ENCODE results near the gene DIP2B. TPM values are rescaled to one million over a fixed set of nuclear protein-coding genes. Genes with fewer than 3 reads are reported as not detected.

The DIP2B gene
- total RNA-seq, 1 donor from 2014 or later: 16.5 TPM

DNA sequence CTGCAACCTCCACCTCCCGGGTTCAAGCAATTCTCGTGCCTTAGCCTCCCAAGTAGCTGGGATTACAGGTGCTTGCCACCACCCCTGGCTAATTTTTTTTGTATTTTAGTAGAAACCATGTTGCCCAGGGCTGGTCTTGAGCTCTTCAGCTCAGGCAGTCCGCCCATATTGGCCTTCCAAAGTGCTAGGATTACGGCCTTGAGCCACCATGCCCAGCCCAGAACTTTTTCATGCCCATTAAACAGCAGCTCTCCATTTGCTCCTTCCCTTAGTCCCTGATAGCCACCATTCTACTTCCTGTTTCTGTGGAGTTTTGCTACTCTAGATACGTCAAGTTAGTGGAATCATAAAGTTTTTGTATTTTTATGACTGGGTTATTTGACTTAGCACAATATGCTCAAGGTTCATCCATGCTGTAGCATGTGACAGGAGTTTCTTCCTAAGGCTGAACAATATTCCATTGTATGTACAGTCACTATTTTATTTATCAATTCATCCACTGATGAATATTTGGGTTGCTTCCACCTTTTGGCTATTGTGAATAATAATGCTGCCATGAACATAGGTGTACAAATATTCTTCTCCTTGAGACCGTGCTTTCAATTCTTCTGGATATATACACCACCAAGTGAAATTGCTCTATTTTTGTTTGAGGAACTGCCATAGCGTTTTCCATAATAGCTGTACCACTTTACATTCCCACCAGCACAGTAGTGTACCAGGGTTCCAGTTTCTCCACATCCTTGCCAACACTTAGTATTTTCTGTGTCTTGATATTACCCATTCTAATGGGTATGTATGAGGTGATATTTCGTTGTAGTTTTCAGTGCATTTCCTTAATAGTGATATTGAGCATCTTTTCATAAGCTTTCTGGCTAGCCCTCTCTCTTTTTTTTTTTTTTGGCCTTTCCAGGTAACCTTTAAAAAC lies 274.1 kb downstream of the DIP2B start:
- no peak for DNase-seq (ENCODE audit: low spot score)
- intact Hi-C loops (cut with DNase I): no loop called here

DNA sequence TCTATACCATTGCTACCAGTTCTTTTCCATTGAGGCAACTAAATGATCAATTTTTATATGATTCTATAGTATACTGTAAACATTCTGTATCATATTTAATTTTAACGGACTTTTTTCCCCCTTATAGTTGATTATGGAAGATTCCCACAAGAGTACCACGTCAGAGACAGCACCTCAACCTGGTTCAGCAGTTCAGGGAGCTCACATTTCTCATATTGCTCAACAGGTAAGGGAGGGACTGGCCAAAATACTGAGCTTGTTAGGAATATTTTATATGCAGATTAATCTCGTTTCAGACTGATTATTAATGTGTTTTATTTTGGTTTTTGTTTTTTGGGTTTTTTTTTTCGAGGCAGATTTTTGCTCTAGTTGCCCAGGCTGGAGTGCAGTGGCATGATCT lies 275.2 kb downstream of the DIP2B start:
- intact Hi-C loops (cut with DNase I): no loop called here
- DNase-seq (ENCODE audit: low spot score): no peak

- intact Hi-C loops (cut with DNase I): no loop called here
- no peak for DNase-seq (ENCODE audit: low spot score)
These were observed 279.7 kb downstream of the DIP2B start for GRCh38 chr12:50784501-50784900.

- no peak for DNase-seq (ENCODE audit: low spot score)
- intact Hi-C loops (cut with DNase I): no loop called here
These were observed 280.7 kb downstream of the DIP2B start for GRCh38 chr12:50785406-50786001.

DNA sequence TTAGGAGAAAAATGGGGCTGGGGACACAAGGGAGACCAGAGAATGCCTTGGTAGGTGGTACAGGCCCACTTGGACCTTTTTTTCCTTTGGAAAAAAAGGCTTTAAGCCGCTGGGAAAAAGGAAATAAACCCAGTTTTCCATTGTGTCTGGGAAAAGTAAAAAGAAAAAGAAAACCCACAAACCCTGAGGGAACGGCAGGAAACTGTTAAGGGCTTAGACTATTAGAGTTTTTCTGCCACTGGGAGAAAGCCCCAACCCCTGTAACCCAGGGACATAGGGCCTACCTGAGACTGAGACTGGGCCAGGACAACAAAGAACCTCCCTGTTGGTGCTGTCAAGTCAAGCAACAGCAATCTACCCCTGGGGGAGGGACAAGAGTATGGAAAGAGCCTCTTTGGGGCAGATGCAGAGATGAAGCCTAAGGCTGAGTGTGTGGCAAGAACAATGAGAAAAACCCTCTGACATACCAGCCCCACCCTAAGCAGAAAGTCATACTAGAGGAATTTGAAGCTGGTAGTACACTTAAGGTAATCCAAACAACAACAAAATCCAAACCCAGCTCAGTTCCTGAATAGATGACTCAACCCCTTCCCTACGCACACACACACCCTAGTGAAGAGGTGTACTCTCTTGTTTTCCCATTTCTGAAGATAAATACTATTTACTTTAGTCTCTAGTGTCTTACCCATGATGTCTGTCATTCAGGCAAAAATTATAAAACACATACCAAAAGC lies 281.9 kb downstream of the DIP2B start:
- intact Hi-C loops (cut with DNase I): no loop called here
- no peak for DNase-seq (ENCODE audit: low spot score)

- intact Hi-C loops (cut with DNase I): no loop called here
- DNase-seq (ENCODE audit: low spot score): no peak
These were observed 282.8 kb downstream of the DIP2B start for GRCh38 chr12:50787618-50788017.

DNA sequence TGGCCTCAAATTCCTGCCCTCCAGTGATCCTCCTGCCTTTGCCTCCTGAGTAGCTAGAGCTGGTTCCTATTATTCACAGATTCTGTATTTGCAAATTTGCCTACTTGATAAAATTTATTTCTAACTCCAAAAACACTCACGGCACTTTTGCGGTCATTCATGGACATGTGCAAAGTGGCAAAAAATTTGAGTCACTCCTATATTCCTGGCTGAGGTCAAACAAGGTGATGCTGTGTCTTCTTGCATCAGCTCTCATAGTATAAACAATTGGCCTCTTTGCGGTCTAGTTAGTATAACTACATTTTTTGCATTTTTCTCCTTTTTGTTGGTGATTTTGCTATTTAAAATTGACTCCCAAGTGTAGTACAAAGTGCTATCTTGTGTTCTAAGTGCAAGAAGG lies 283.8 kb downstream of the DIP2B start:
- no peak for DNase-seq (ENCODE audit: low spot score)
- intact Hi-C loops (cut with DNase I): no loop called here

GRCh38 chr12:50790081-50790480 lies 285.3 kb downstream of the DIP2B start:
- intact Hi-C loops (cut with DNase I): no loop called here
- no peak for DNase-seq (ENCODE audit: low spot score)

Other genes with a start within 250 kb of the DIP2B start
- 24.3 TPM for gene LIMA1, start 221.5 kb upstream of the DIP2B start, total RNA-seq
- gene FAM186A, start 108.4 kb upstream of the DIP2B start, total RNA-seq: not detected
- 61.9 TPM for gene LARP4, start 104.1 kb upstream of the DIP2B start, total RNA-seq